Keratinocyte (primary cell): ENCODE measurements around the gene CACNG7. TPM values are rescaled to one million over a fixed set of nuclear protein-coding genes. Genes with fewer than 3 reads are reported as not detected.
A peak's percentile ranks its signal among the peaks of the same experiment; 100 is the strongest.

Experiments used
- DNase-seq: peaks from one replicate; pipeline ENCODE4 v3.0.0-alpha.2; 2011; ENCODE audit warnings: low read depth, missing footprints, low spot score
- FAIRE-seq: peaks from 2 replicates; lab custom pipeline; 2011; peaks lifted over from hg19 to GRCh38; lab: Jason Lieb, UNC
- H2AFZ ChIP-seq: 2 replicates; pipeline ENCODE4 v1.6.0; 2012; ENCODE audit warnings: low read length, control low read depth, inconsistent platforms; ENCODE audit not compliant: control insufficient read depth
- H3K27ac ChIP-seq: 2 replicates; pipeline ENCODE4 v1.5.1; 2011; ENCODE audit warnings: low read length; ENCODE audit not compliant: control insufficient read depth, insufficient read depth
- H3K27me3 ChIP-seq: 3 replicates; pipeline ENCODE4 v1.6.0; 2011; ENCODE audit warnings: low read length; ENCODE audit not compliant: control insufficient read depth, insufficient read depth; ENCODE audit errors: extremely low read depth
- H3K36me3 ChIP-seq, 2 experiments: 2 replicates in 1 of 2; 3 replicates in 1 of 2; pipeline ENCODE4 v1.5.1; 2011; ENCODE audit warnings: low read length in 2 of 2, mild to moderate bottlenecking in 1 of 2; ENCODE audit not compliant: control insufficient read depth in 2 of 2, insufficient read depth in 2 of 2; ENCODE audit errors: extremely low read depth in 1 of 2
- H3K4me1 ChIP-seq: 3 replicates; pipeline ENCODE4 v1.5.1; 2011; ENCODE audit warnings: low read length; ENCODE audit not compliant: control insufficient read depth, insufficient read depth; ENCODE audit errors: extremely low read depth
- H3K4me2 ChIP-seq: 3 replicates; pipeline ENCODE4 v1.6.0; 2011; ENCODE audit warnings: low read depth, low read length; ENCODE audit not compliant: control insufficient read depth, insufficient read depth; ENCODE audit errors: extremely low read depth
- H3K4me3 ChIP-seq, 3 experiments: fragments of 200-600 bp in 1 of 3; sonication (generic) in 1 of 3; 2 replicates in 2 of 3; 3 replicates in 1 of 3; pipeline ENCODE4 v1.5.1; 2011 to 2016; ENCODE audit warnings: low read length in 3 of 3, mild to moderate bottlenecking in 3 of 3, control low read depth in 2 of 3, inconsistent platforms in 1 of 3, low read depth in 1 of 3, mixed read lengths in 1 of 3, mixed run types in 1 of 3, moderate library complexity in 1 of 3; ENCODE audit not compliant: control insufficient read depth in 2 of 3, insufficient read depth in 2 of 3; ENCODE audit errors: extremely low read depth in 1 of 3
- H3K79me2 ChIP-seq: 2 replicates; pipeline ENCODE4 v1.6.0; 2012; ENCODE audit warnings: low read length; ENCODE audit not compliant: control insufficient read depth, insufficient read depth
- H3K9ac ChIP-seq: 3 replicates; pipeline ENCODE4 v1.6.0; 2011; ENCODE audit warnings: low read length; ENCODE audit not compliant: control insufficient read depth, insufficient read depth; ENCODE audit errors: extremely low read depth
- H3K9me1 ChIP-seq: 3 replicates; pipeline ENCODE4 v1.6.0; 2011; ENCODE audit warnings: low read length; ENCODE audit not compliant: control insufficient read depth, insufficient read depth; ENCODE audit errors: extremely low read depth
- H3K9me3 ChIP-seq: 2 replicates; pipeline ENCODE4 v1.5.1; 2012; ENCODE audit warnings: low read depth, low read length; ENCODE audit not compliant: control insufficient read depth
- H4K20me1 ChIP-seq: 3 replicates; pipeline ENCODE4 v1.6.0; 2011; ENCODE audit warnings: low read length; ENCODE audit not compliant: control insufficient read depth, insufficient read depth; ENCODE audit errors: extremely low read depth
- EZH2 ChIP-seq: IDR thresholded peaks from one replicate; pipeline ENCODE4 v1.6.1; 2012; ENCODE audit warnings: inconsistent platforms, mild to moderate bottlenecking, low read length, moderate library complexity
- dilution Hi-C: fragments of 300-500 bp; cut with MboI; formaldehyde crosslinking; loops from one replicate; pipeline ENCODE4 v1.7.0; 2020; ENCODE audit warnings: low sequenced_read_pairs; ENCODE audit not compliant: extremely low pct_ligation_motif_present
- polyA plus RNA-seq, 5 experiments: library from polyadenylated mRNA; depleted of rRNA in 3 of 5; stranded (reverse) in 3 of 5; stranded (forward) in 1 of 5; unstranded in 1 of 5; fragments of >200 nt; gene quantifications; 1 replicate in 1 of 5; 2 replicates in 3 of 5; 3 replicates in 1 of 5; pipeline versions ENCODE4 v1.2.1 to v1.2.3, GENCODE V29; 2011 to 2012; ENCODE audit warnings: missing spikeins in 2 of 5, low read depth in 1 of 5, low replicate concordance in 1 of 5
- TF ChIP-seq, protein P1 (sequence below), 3 experiments: IDR thresholded peaks in 1 of 3; conservative IDR thresholded peaks in 1 of 3; optimal IDR thresholded peaks in 1 of 3; 2 replicates in 2 of 3; 3 replicates in 1 of 3; pipeline versions ENCODE3 to v1.5.1; 2011; ENCODE audit warnings: low read length in 3 of 3, mild to moderate bottlenecking in 3 of 3, moderate library complexity in 2 of 3, control low read depth in 1 of 3, inconsistent platforms in 1 of 3; ENCODE audit not compliant: insufficient read depth in 2 of 3; ENCODE audit errors: extremely low read depth in 1 of 3

Gene CACNG7
- polyA plus RNA-seq, 1 donor (not counting 4 experiments of a cell fraction or from before 2014, with no cell fraction given), result not detected

DNA sequence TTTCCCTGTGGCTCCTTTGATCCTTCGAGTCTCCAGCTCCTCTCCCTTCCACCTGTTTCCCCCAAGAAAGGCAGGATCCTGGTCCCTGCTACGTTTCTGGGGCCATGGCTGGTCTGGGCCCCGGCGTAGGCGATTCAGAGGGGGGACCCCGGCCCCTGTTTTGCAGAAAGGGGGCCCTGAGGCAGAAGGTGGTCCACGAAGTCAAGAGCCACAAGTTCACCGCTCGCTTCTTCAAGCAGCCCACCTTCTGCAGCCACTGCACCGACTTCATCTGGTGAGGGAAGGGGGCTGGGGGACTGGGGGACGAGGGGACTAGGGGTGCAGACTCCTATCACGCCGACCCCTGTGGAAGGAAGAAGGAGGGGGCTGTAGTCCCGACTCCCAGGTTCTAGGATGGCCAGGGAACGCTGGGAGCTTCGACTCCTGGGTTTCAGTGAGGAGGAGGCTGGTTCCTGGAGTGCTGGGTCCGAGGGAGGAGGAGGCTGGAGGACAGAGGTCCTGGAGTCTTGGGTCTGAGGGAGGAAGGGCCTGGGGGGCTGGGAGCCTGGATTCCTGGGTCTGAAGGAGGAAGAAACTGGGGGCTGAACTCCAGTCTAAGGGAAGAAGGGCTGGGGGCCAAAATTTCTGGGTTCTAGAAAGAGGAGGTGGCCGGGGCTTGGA lies 26.6 kb upstream of the CACNG7 start:
- Histone ChIP-seq H2AFZ (no peak overlapping the region), H3K4me1 (peaks cover 15% of the 10 kb centered on the region), H3K79me2 (no peaks in the 10 kb centered on the region), H4K20me1 (no peaks in the 10 kb centered on the region), H3K4me2 (peak overlapping the region; percentile 77), H3K4me3 (peak overlapping the region in 2 of 3 experiments; percentile 57 to 61), H3K9me3 (no peaks in the 10 kb centered on the region), H3K9me1 (no peaks in the 10 kb centered on the region), H3K36me3 (no peaks in the 10 kb centered on the region), H3K27ac (no peak overlapping the region), H3K9ac (no peak overlapping the region), H3K27me3 (peaks cover 36% of the 10 kb centered on the region)
- dilution Hi-C loops, result no loop called here
- peak; percentile 4 for TF ChIP-seq EZH2
- TF ChIP-seq, protein P1, sequence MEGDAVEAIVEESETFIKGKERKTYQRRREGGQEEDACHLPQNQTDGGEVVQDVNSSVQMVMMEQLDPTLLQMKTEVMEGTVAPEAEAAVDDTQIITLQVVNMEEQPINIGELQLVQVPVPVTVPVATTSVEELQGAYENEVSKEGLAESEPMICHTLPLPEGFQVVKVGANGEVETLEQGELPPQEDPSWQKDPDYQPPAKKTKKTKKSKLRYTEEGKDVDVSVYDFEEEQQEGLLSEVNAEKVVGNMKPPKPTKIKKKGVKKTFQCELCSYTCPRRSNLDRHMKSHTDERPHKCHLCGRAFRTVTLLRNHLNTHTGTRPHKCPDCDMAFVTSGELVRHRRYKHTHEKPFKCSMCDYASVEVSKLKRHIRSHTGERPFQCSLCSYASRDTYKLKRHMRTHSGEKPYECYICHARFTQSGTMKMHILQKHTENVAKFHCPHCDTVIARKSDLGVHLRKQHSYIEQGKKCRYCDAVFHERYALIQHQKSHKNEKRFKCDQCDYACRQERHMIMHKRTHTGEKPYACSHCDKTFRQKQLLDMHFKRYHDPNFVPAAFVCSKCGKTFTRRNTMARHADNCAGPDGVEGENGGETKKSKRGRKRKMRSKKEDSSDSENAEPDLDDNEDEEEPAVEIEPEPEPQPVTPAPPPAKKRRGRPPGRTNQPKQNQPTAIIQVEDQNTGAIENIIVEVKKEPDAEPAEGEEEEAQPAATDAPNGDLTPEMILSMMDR (optimal IDR thresholded peaks at IDR 0.05 in 1 of 3, IDR thresholded peaks at IDR 0.05 in 1 of 3, conservative IDR thresholded peaks at IDR 0.05 in 1 of 3; ENCODE audit: extremely low read depth in 1 of 3, insufficient read depth in 2 of 3, low read length in 3 of 3), result no peak
- DNase-seq (no peak), FAIRE-seq (no peak)

DNA sequence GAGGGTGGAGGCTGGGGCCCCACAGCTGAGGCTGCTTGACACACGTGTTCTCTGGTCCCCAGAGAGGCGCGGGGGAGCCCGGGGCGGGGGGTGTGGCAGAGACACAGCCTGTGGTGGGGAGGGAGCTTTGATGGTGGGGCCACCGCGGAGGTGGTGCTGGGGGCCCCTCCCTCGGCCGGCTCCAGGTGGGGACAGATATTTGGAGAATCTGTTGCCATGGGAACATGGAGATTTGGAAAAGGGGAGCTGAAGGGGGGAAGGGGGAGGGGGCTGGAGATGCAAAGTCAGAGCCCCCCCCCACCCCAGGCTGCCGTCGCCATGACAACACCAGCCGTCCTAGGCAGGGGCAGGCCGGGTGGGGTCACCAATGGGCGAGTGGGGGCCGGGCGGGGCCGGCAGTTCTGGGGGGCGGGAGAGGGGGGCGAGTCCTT lies 25.8 kb upstream of the CACNG7 start:
- no peaks in the 10 kb centered on the region for H3K9me1 ChIP-seq
- DNase-seq, result no peak
- H3K36me3 ChIP-seq, result no peaks in the 10 kb centered on the region
- H3K4me2 ChIP-seq, result no peak overlapping the region
- H3K4me3 ChIP-seq, result no peak overlapping the region
- TF ChIP-seq, protein P1 (optimal IDR thresholded peaks at IDR 0.05 in 1 of 3, IDR thresholded peaks at IDR 0.05 in 1 of 3, conservative IDR thresholded peaks at IDR 0.05 in 1 of 3; ENCODE audit: extremely low read depth in 1 of 3, insufficient read depth in 2 of 3, low read length in 3 of 3), result no peak
- TF ChIP-seq EZH2, result no peak
- no peaks in the 10 kb centered on the region for H3K9me3 ChIP-seq
- peaks cover 36% of the 10 kb centered on the region for H3K27me3 ChIP-seq
- H4K20me1 ChIP-seq, result no peaks in the 10 kb centered on the region
- no peak overlapping the region for H3K9ac ChIP-seq
- H2AFZ ChIP-seq, result no peak overlapping the region
- H3K4me1 ChIP-seq, result peaks cover 15% of the 10 kb centered on the region
- no peak for FAIRE-seq
- dilution Hi-C loops, result no loop called here
- no peak overlapping the region for H3K27ac ChIP-seq
- no peaks in the 10 kb centered on the region for H3K79me2 ChIP-seq
